Measurements from ENCODE around the gene SYNGR4.
"Not testable (repeated sequence)": the region's sequence is repeated elsewhere in the genome, so short reads cannot be mapped to it uniquely, and the experiment has no call there.

- not testable (repeated sequence) for TF ChIP-seq CTCF (conservative IDR thresholded peaks at IDR 0.05 in 1 of 2, IDR thresholded peaks at IDR 0.05 in 1 of 2; ENCODE audit: low read depth in 1 of 2, low read length in 2 of 2); EZH2 (IDR thresholded peaks at IDR 0.05; ENCODE audit: low read length, missing control alignments)
Measured at GRCh38 chr19:48317708-48317960, 46.5 kb upstream of the SYNGR4 start.
